HCT116 (cell line): Measurements from ENCODE around the gene RUNDC1. TPM values are rescaled to one million over a fixed set of nuclear protein-coding genes. Genes with fewer than 3 reads are reported as not detected.

Source experiments
- CEBPB ChIP-seq: IDR thresholded peaks from 2 replicates; pipeline ENCODE4 v1.6.1; 2012; ENCODE audit warnings: low read depth
- total RNA-seq: library from RNA; stranded (reverse); gene quantifications from one replicate; pipeline ENCODE4 v1.2.1, GENCODE V29; 2021; ENCODE audit not compliant: unreplicated experiment

RUNDC1 gene
- total RNA-seq, 1 experiment from 2014 or later: 13.0 TPM

DNA sequence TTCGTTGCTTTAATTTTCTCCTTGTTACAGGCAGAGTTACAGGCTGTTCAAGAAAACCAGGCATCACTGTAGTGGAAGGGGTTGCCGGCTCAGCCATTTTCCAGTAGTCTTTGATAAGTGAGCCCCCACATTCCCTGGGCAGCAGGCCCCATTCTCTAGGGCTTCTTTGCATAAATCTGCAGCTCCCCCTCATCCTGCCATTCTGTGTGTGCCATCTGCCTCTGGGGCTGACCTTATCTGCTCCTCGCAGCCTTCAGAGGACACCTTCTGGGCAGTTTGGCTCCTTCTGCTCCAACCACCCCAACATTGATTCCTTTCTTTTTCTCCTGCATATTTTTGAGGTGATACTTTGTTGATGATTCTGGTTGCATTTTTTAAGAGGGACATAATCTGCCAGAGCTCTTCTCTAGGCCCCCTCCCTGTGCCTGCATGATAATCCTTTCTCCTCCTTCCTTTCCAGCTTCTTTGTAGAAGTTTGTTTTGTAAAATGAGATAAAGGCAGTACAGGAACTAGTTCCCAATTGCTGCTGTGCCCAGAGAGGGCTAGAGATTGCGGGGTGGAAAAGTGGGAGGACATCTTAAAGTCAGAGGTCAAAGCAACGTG is 61.8 kb downstream of the RUNDC1 start (continued):
- no peak for TF ChIP-seq CEBPB

Other genes starting within 250 kb of the RUNDC1 start
- gene EZH1, start 235.5 kb upstream of the RUNDC1 start, total RNA-seq: 29.3 TPM
- gene RAMP2, start 219.3 kb upstream of the RUNDC1 start, total RNA-seq: not detected
- gene VPS25, start 207.1 kb upstream of the RUNDC1 start, total RNA-seq: 57.0 TPM
- 4.5 TPM for gene WNK4, start 200.0 kb upstream of the RUNDC1 start, total RNA-seq
- 37.1 TPM for gene COA3, start 181.9 kb upstream of the RUNDC1 start, total RNA-seq
- not detected for gene CNTD1, start 181.7 kb upstream of the RUNDC1 start, total RNA-seq
- 84.3 TPM for gene BECN1, start 156.3 kb upstream of the RUNDC1 start, total RNA-seq
- gene PSME3, start 147.2 kb upstream of the RUNDC1 start, total RNA-seq: 163 TPM
- 8.0 TPM for gene AOC2, start 136.0 kb upstream of the RUNDC1 start, total RNA-seq
- gene AOC3, start 129.4 kb upstream of the RUNDC1 start, total RNA-seq: 5.9 TPM
- gene G6PC1, start 79.8 kb upstream of the RUNDC1 start, total RNA-seq: 0.10 TPM
- gene AARSD1, start 16.1 kb upstream of the RUNDC1 start, total RNA-seq: 65.9 TPM
- gene PTGES3L, start 485 bp upstream of the RUNDC1 start, total RNA-seq: 1.7 TPM
- gene RPL27, start 17.9 kb downstream of the RUNDC1 start, total RNA-seq: 1,295 TPM
- 14.8 TPM for gene IFI35, start 26.2 kb downstream of the RUNDC1 start, total RNA-seq
- gene VAT1, start 41.8 kb downstream of the RUNDC1 start, total RNA-seq: 197 TPM
- gene RND2, start 44.7 kb downstream of the RUNDC1 start, total RNA-seq: 0.66 TPM
- gene BRCA1, start 144.8 kb downstream of the RUNDC1 start, total RNA-seq: 44.1 TPM
- 60.8 TPM for gene NBR1, start 190.6 kb downstream of the RUNDC1 start, total RNA-seq
- 3.5 TPM for gene TMEM106A, start 231.3 kb downstream of the RUNDC1 start, total RNA-seq
- gene CCDC200, start 248.1 kb downstream of the RUNDC1 start, total RNA-seq: not detected